ENCODE measurements around the gene SH2B2. TPM values are rescaled to one million over a fixed set of nuclear protein-coding genes. Genes with fewer than 3 reads are reported as not detected.

The SH2B2 gene
- total RNA-seq, 4 donors from 2014 or later = 2.4 to 10.8 (median 7.6) TPM

GRCh38 chr7:102320181-102320580, 33.5 kb downstream of the SH2B2 start:
- 91 to 95% methylated on average over 7 to 14 of the region's 14 CpGs for WGBS, 2 donors
- peaks cover 0 to 8% (median 0%) of the 10 kb centered on the region in 4 donors for H3K4me1 ChIP-seq
- H3K27ac ChIP-seq = no peak overlapping the region
- peaks cover 0 to 7% of the 10 kb centered on the region in 2 donors for H3K27me3 ChIP-seq
- peaks cover 0 to 37% (median 0%) of the 10 kb centered on the region in 3 donors for H3K36me3 ChIP-seq
- DNase-seq (ENCODE audit: low spot score in 2 of 2) = peak in 1 of 2 donors; percentile 5
- no peak overlapping the region for H3K4me3 ChIP-seq
- no peak for TF ChIP-seq CTCF (IDR thresholded peaks at IDR 0.05)
- no peak for TF ChIP-seq POLR2A (IDR thresholded peaks at IDR 0.05)
- TF ChIP-seq EP300 (IDR thresholded peaks at IDR 0.05) = no peak
- H3K9me3 ChIP-seq = no peaks in the 10 kb centered on the region

DNA sequence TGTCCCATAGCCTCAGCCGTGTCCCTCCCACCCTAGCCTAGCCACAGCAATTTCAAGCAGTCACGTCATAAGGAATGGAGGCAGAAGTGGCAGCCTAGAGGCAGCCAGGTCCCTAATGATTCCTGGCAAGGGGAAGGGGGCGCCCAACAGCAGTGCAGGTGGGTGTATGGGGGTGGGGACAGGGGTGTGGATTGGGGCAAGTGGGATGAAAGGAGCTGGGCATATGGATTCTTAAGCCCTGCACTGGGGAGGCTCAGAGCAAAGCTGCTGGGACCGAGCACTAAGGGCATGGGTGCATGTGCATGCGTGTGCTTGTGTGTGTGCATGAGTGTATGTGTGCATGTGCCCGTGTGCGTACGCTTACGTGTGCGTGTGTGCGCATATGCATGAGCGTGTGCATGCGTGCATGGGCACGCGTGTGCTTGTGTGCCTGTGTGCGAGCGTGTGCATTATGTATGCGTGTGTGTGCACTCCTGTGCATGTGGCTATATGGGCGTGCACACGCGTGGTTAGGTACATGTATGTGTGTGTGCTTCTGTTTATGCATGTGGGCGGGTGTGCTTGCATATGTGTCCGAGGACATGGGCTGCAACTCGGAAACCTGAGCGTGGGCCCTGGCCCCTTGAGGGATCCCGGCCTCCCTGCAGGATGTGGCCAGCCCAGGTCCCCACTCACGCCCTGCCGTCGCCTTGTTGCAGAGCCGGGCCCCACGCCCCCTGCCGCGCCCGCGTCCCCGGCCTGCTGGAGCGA, 34.1 kb downstream of the SH2B2 start:
- Histone ChIP-seq H3K27me3 (peaks cover 0 to 7% of the 10 kb centered on the region in 2 donors), H3K4me3 (no peak overlapping the region), H3K36me3 (peaks cover 0 to 34% (median 0%) of the 10 kb centered on the region in 3 donors), H3K4me1 (peaks cover 0 to 8% (median 0%) of the 10 kb centered on the region in 4 donors), H3K27ac (no peak overlapping the region), H3K9me3 (no peaks in the 10 kb centered on the region)
- no peak for DNase-seq (ENCODE audit: low spot score in 2 of 2)
- TF ChIP-seq CTCF (IDR thresholded peaks at IDR 0.05) (no peak), POLR2A (IDR thresholded peaks at IDR 0.05) (no peak), EP300 (IDR thresholded peaks at IDR 0.05) (no peak)
- WGBS, 2 donors = 72 to 78% methylated on average over 32 to 37 of the region's 37 CpGs

- H3K27ac ChIP-seq = no peak overlapping the region
- peaks cover 0 to 34% (median 0%) of the 10 kb centered on the region in 3 donors for H3K36me3 ChIP-seq
- H3K9me3 ChIP-seq = no peaks in the 10 kb centered on the region
- peak in 1 of 2 donors; percentile 6 for DNase-seq (ENCODE audit: low spot score in 2 of 2)
- H3K4me3 ChIP-seq = no peak overlapping the region
- no peak for TF ChIP-seq EP300 (IDR thresholded peaks at IDR 0.05)
- no peak for TF ChIP-seq POLR2A (IDR thresholded peaks at IDR 0.05)
- TF ChIP-seq CTCF (IDR thresholded peaks at IDR 0.05) = no peak
- H3K4me1 ChIP-seq = peaks cover 0 to 8% (median 0%) of the 10 kb centered on the region in 4 donors
- peaks cover 0 to 7% of the 10 kb centered on the region in 2 donors for H3K27me3 ChIP-seq
- 30 to 43% methylated on average over 34 to 72 of the region's 73 CpGs for WGBS, 2 donors
Measured at GRCh38 chr7:102321351-102322201, 34.9 kb downstream of the SH2B2 start.

- Histone ChIP-seq H3K9me3 (no peaks in the 10 kb centered on the region), H3K4me3 (no peak overlapping the region), H3K27ac (no peak overlapping the region), H3K27me3 (peaks cover 0 to 12% of the 10 kb centered on the region in 2 donors), H3K4me1 (peaks cover 0 to 8% (median 0%) of the 10 kb centered on the region in 4 donors), H3K36me3 (peaks cover 0 to 30% (median 0%) of the 10 kb centered on the region in 3 donors)
- no peak for TF ChIP-seq CTCF (IDR thresholded peaks at IDR 0.05)
- TF ChIP-seq POLR2A (IDR thresholded peaks at IDR 0.05) = no peak
- no peak for TF ChIP-seq EP300 (IDR thresholded peaks at IDR 0.05)
- DNase-seq (ENCODE audit: low spot score in 2 of 2) = peak in 1 of 2 donors; percentile 3
- WGBS, 2 donors = 57 to 75% methylated on average over 8 of the region's 8 CpGs
Measured at GRCh38 chr7:102322202-102322715, 35.6 kb downstream of the SH2B2 start.

All from tibial nerve (tissue), 4 donors.